ENCODE data around the gene SOWAHD. TPM values are rescaled to one million over a fixed set of nuclear protein-coding genes. Genes with fewer than 3 reads are reported as not detected.

The SOWAHD gene
- total RNA-seq, 1 donor from 2014 or later, result not detected

GRCh38 chrX:119775517-119776238, 17.3 kb downstream of the SOWAHD start:
- no peak overlapping the region for H3K4me3 ChIP-seq (ENCODE audit: low read depth, low read length)
- no peak for TF ChIP-seq CTCF (conservative IDR thresholded peaks at IDR 0.05; ENCODE audit: low read depth, low read length)
- DNase-seq (ENCODE audit: low read depth), result no peak

GRCh38 chrX:119778829-119779228, 20.4 kb downstream of the SOWAHD start:
- no peak for TF ChIP-seq CTCF (conservative IDR thresholded peaks at IDR 0.05; ENCODE audit: low read depth, low read length)
- H3K4me3 ChIP-seq (ENCODE audit: low read depth, low read length), result no peak overlapping the region
- DNase-seq (ENCODE audit: low read depth), result no peak

- H3K4me3 ChIP-seq (ENCODE audit: low read depth, low read length), result no peak overlapping the region
- TF ChIP-seq CTCF (conservative IDR thresholded peaks at IDR 0.05; ENCODE audit: low read depth, low read length), result no peak
- DNase-seq (ENCODE audit: low read depth), result no peak
Measured at GRCh38 chrX:119783026-119783425, 24.6 kb downstream of the SOWAHD start.

- peak; percentile 58 for TF ChIP-seq CTCF (conservative IDR thresholded peaks at IDR 0.05; ENCODE audit: low read depth, low read length)
- no peak for DNase-seq (ENCODE audit: low read depth)
- no peak overlapping the region for H3K4me3 ChIP-seq (ENCODE audit: low read depth, low read length)
Measured at GRCh38 chrX:119784747-119785446, 26.5 kb downstream of the SOWAHD start.

GRCh38 chrX:119790977-119791436, 32.6 kb downstream of the SOWAHD start:
- TF ChIP-seq CTCF (conservative IDR thresholded peaks at IDR 0.05; ENCODE audit: low read depth, low read length), result peak; percentile 34
- DNase-seq (ENCODE audit: low read depth), result no peak
- H3K4me3 ChIP-seq (ENCODE audit: low read depth, low read length), result peak overlapping the region; percentile 84

- no peak for TF ChIP-seq CTCF (conservative IDR thresholded peaks at IDR 0.05; ENCODE audit: low read depth, low read length)
- peak; percentile 41 for DNase-seq (ENCODE audit: low read depth)
- H3K4me3 ChIP-seq (ENCODE audit: low read depth, low read length), result peak within 1 kb of the TSS; percentile 84
Measured at GRCh38 chrX:119791437-119792231, 33.2 kb downstream of the SOWAHD start, which contains the start of gene RPL39. TSS of gene RPL39 (minus strand) at chrX:119791630. CDS start at chrX:119791576, 54 bp downstream.
